Activated CD8-positive, alpha-beta memory T cell treated with anti-CD3 and anti-CD28 coated beads for 4 hours (primary cell): ENCODE measurements around the gene GPATCH11.

Source experiments
- DNase-seq, 2 donors: peaks; one replicate each; pipeline ENCODE4 v3.0.0-alpha.2; 2020; ENCODE audit warnings: low read depth in 2 of 2

GPATCH11 gene

GRCh38 chr2:37083873-37084794, at the start of gene GPATCH11, which contains the start of gene HEATR5B:
Gene GPATCH11 (plus strand): TSS chr2:37084518. CDS start chr2:37088382, 3,864 bp downstream.
Gene HEATR5B (minus strand): TSS chr2:37084372. CDS start chr2:37083414, 958 bp downstream.
- DNase-seq: peak; percentile 81 to 86

GRCh38 chr2:37037771-37038170, 46.5 kb upstream of the GPATCH11 start:
- DNase-seq: no peak

DNA sequence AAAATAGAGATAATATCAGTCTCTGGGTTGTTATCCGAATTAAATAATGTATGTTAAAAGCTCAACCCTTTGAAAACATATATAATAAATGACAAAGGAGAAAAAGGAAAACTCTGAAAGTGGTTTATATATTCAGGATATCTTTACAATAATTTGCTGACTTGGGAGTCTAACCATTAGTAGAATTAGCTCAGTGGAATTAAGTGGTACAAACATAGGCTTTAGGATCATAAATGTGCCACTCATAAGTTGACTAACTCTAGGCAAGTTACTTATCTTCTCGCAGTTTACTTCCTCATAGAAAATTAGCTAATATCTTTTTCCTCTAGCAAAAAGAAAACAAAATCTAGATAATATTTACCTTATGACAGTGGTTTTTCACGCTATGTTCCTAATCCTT, 44.7 kb upstream of the GPATCH11 start:
- no peak for DNase-seq

GRCh38 chr2:37052600-37053332, 31.6 kb upstream of the GPATCH11 start:
- no peak for DNase-seq

GRCh38 chr2:37059841-37060240, 24.5 kb upstream of the GPATCH11 start:
- no peak for DNase-seq

GRCh38 chr2:37060446-37060845, 23.9 kb upstream of the GPATCH11 start:
- DNase-seq: no peak

GRCh38 chr2:37061013-37061711, 23.2 kb upstream of the GPATCH11 start:
- no peak for DNase-seq

DNA sequence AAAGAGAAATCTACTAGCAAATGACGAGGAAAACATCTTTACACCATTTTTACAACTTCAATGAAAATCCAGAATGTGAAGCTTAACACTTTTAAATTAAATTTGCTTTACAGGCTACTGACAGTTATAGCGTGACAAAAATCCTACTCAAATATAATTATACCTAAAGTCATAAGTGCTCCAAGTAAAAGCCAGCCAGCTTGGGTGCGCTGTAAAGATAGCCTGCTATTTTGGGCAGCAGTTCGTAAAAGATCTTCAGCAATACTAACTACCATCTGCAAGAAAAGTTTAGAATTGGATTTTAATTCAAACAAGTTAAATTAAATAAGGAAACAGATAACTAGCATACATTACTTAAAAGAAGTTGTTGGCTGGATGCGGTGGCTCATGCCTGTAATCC, 22.5 kb upstream of the GPATCH11 start:
- no peak for DNase-seq

- DNase-seq: no peak
Measured at GRCh38 chr2:37068686-37069085, 15.6 kb upstream of the GPATCH11 start.

DNA sequence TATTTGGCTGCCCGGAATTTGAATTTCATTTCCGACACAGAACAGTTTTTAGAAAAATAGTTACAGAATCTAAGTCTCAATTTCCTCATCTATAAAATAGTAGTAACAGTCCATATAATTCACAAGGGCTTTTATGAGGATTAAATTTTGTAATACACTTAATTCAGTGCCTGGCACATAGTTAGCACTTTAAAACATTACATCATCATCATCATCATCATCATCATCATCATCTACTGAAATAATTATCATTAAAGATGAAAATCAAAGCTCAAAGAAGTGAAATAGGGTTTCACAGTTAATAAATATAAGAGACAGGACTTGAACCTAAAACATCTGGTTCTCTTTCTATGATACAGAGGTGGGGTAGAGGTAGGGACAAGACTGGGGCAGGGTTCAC, 13.4 kb upstream of the GPATCH11 start:
- DNase-seq: no peak

DNA sequence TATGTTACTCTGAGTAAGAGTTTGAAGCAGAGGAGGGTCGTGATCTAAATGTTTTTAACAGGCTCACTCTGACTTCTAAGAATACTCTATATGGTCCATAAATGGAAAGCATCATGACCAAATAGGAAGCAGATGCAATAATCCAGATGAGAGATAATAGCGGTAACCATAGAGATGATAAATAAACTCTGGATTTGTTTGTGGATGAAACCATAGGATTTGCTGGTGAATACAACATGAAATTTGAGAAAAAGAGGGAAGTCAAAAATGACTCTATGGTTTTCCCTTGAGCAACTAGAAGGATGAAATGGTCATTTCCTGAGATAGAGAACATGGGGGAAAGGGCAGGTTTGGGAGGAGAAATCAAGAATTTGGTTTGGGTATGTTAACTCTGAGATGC, 4.1 kb upstream of the GPATCH11 start:
- no peak for DNase-seq

GRCh38 chr2:37080689-37081088, 3.6 kb upstream of the GPATCH11 start:
- no peak for DNase-seq

DNA sequence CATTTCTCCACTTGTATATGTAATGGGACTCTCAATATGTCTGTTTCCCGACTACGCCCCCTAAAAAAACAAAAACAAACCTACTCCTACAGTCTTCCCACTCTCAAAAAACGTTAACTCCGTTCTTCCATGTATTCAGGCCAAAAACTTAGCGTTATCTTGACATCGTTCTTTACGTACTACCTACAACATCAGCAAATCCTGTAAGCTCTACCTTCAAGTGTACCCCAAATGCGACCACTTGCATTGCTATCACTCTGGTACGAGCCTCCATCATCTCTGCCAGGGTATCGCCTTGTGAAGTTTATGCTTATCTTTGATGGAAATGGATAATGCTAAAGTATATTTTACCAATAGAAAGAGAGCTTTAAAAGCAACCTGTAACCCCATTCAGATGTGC, 479 bp downstream of the GPATCH11 start:
- no peak for DNase-seq

DNA sequence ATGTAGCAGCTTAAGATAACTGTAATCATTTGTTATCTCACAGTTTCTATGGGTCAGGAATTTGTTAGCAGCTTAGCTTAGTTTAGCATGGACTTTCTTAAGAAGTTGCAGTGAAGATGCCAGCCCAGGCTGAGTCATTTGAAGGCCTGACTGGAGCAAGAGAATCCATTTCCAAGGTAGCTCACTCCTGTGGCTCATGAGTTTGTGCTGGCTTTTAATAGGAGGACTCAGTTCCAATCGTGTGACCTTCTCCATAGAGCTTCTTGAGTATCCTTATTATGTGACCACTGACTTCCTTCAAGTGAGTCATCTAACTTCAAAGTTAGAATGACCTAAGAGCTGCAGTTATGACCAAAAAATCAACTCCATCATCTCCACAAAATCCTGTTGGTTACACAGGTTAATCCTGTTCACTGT, 1.4 kb downstream of the GPATCH11 start:
- DNase-seq: no peak

GRCh38 chr2:37090019-37090477, 5.7 kb downstream of the GPATCH11 start:
- no peak for DNase-seq

DNA sequence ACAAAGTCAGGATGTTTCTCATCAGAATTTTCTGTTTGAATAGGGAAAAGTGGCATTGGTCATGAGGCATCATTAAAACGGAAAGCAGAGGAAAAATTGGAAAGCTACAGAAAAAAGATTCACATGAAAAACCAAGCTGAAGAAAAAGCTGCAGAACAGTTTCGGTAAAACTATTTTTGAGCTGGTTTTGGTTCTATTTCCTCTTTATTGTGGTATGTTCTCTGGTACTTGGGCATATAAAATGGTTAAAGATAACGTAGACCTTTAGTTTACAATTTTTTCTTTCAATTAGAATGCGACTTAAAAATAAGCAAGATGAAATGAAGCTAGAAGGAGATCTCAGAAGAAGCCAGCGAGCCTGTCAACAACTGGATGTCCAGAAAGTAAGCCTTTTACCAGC, 7.6 kb downstream of the GPATCH11 start:
- DNase-seq: no peak

DNA sequence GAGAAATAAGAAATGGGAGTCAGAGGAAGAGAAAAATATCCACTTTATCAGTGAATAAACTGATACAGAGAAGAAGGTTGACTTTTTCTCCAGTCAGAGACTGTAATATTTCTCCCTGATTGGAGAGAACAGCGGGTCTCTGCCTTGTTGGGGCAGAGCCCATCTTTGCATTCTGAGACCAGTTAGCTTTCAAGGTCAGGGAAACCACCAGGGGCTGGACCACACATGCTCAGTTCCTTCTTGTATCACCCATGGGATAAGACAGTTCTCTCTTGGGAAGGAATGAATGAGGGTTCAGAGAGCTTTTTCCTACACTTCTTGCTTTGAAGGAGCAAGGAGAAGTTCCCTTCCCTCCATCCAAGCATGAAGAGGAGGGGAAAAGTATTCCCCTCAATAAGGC, 12.2 kb downstream of the GPATCH11 start:
- no peak for DNase-seq

DNA sequence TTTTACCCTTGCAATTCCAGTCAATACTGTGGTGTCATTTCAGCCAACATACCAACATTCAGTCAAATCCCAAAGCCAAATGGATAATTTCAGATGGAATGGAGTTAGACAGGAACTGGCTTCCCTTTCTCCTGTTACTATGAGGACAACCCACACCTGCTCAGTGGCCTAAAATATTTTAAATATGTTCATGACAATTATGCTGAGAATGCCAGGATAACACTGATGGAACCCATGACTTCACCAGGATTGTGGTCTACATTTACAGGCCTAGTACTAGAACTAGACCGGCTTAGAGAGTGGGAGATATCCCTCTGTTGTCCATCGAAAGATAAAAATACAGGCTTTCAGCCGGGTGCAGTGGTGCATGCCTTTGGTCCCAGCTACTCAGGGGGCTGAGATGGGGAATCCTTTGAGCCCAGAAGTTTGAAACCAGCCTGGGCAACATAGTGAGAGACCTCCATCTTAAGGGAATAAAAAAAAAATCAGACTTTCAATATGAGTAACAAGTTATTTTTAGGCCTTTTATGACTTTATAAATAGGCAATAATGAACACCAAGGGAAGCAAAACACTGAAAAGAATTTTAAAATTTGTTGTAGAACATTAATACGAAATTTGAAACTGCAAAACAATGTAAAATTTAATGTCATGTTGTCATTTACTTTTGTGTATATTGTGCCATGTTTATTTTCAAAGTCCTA, 14.2 kb downstream of the GPATCH11 start:
- no peak for DNase-seq

DNA sequence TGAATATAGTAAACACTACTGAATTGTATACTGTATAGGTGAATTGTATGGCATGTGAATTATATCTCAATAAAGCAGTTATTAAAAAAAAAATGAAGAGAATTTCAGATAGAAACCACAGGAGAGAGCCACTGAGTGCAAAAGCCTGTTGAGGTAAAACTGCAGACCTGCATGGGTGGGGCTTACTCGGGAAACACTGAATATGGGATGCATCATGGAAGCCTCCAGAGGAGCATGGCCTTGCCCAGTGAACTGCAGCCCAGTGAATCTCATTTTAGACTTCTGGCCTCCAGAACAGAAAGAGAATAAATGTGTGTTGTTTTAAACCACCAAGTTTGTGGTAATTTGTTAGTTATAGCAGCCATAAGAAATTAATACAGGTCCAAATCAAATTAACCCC, 15.7 kb downstream of the GPATCH11 start:
- no peak for DNase-seq

DNA sequence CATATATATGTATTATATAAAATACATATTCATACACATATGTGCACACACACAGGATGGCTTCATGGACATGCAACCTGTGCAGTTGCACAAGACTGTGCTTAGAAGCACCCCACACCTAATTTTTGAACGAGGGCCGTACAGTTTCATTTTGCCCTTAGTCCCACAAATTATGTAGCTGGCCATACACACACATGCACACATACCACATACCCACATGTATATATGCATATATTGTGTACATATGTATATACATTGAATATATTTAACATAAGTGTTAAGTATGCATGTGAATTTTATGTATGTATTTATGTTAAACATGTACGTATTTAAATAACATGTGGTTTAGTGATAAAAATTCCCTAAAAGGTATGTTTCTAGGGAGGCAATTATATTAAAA, 18.3 kb downstream of the GPATCH11 start:
- no peak for DNase-seq

DNA sequence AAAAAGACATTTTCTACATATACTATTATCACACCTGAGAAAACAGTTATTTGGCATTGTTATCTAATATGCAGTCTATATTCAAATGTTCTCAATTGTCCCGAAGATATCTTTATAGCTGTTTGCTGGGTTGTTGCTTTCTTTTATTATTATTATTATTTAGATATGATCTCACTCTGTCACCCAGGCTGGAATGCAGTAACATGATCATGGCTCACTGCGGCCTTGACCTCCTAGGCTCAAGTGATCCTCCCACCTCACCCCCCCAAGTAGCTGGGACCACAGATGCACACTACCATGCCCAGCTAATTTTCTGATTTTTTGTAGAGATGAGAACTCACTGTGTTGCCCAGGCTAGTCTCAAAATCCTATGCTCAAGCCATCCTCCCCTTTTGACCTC, 19.9 kb downstream of the GPATCH11 start:
- DNase-seq: no peak
